ENCODE measurements around the gene TEAD1. TPM values are rescaled to one million over a fixed set of nuclear protein-coding genes. Genes with fewer than 3 reads are reported as not detected.

The TEAD1 gene
- total RNA-seq, 2 experiments from 2014 or later: 0.25 to 0.83 TPM

DNA sequence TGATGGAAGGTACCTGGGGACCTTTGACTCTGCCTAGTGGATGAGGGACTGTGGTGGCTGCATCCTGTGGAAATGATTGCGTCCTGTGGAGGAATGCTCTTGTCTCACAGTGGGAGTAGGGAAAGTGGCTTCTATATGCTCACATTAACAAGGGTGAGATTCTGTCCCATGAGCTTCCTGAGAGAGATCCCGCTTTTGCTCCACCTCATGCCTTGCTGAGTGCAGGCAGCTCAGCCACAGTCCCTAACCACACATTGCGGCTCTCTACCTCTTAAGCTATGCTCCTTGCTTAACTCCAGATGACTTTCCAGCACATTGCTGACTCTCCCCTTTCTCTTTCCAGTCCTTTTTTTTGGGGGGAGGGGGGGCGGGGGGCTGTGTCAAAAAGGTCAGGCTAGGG, 45.0 kb downstream of the TEAD1 start:
- no peak for ATAC-seq
- TF ChIP-seq, protein P1, sequence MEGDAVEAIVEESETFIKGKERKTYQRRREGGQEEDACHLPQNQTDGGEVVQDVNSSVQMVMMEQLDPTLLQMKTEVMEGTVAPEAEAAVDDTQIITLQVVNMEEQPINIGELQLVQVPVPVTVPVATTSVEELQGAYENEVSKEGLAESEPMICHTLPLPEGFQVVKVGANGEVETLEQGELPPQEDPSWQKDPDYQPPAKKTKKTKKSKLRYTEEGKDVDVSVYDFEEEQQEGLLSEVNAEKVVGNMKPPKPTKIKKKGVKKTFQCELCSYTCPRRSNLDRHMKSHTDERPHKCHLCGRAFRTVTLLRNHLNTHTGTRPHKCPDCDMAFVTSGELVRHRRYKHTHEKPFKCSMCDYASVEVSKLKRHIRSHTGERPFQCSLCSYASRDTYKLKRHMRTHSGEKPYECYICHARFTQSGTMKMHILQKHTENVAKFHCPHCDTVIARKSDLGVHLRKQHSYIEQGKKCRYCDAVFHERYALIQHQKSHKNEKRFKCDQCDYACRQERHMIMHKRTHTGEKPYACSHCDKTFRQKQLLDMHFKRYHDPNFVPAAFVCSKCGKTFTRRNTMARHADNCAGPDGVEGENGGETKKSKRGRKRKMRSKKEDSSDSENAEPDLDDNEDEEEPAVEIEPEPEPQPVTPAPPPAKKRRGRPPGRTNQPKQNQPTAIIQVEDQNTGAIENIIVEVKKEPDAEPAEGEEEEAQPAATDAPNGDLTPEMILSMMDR (IDR thresholded peaks at IDR 0.05): no peak
- ChIA-PET CTCF (no interaction called here), POLR2A (no interaction called here)
- Mint-ChIP-seq H3K36me3 (ENCODE audit: low read depth) (peaks cover 2% of the 10 kb centered on the region), H3K27me3 (peaks cover 69% of the 10 kb centered on the region), H3K9me3 (no peaks in the 10 kb centered on the region), H3K27ac (no peak overlapping the region), H3K4me1 (ENCODE audit: low read depth) (peaks cover 12% of the 10 kb centered on the region), H3K4me3 (no peak overlapping the region)
- DNase-seq: no peak
- intact Hi-C loops (cut with micrococcal nuclease): no loop called here

DNA sequence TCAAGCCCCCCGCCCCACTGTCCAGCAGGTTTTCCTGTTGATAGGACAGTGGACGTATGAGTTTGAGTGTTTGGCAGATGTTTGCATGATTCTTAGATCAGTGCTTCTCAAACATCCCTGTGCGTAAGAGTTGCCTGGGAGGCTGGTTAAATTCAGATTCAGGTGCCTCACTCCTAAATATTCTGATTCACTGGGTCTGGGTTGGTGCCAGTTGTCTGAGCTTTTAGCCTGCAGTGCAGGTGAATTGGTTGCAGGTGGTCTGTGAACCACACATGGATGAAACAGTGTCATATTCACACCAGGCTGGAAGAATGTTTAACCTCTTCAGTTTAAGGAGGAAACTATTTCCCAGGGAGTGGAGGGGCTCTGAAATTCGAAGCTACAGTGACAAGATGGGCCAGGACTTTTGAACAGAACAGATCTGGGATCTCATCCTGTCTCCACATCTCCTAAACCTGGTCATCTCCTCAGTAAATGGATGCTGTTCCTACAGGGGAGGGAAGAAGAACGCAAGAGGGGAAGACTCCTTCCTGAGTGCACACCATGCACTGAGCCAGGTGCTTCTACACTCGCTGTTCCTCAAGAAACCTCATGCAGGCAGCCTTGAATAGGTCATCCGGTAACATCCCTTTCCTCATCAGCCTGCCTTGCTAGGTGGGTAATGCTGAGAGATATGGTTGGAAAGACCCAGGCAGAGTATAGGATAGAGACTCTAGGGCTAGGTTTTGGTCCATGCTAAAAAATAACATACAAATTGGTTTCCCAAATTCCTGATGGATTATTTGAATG, 47.8 kb downstream of the TEAD1 start:
- no peaks in the 10 kb centered on the region for H3K9me3 Mint-ChIP-seq
- DNase-seq (no peak), ATAC-seq (no peak)
- peaks cover 2% of the 10 kb centered on the region for H3K36me3 Mint-ChIP-seq (ENCODE audit: low read depth)
- intact Hi-C loops (cut with micrococcal nuclease): no loop called here
- TF ChIP-seq, protein P1 (IDR thresholded peaks at IDR 0.05): no peak
- POLR2A ChIA-PET: no interaction called here
- peaks cover 12% of the 10 kb centered on the region for H3K4me1 Mint-ChIP-seq (ENCODE audit: low read depth)
- CTCF ChIA-PET: interaction anchor here (0.7 kb wide), 1 partner anchor 91 kb away, joined by 3 read pairs; no protein-coding TSS in a partner anchor
- H3K27me3 Mint-ChIP-seq: peaks cover 59% of the 10 kb centered on the region
- H3K27ac Mint-ChIP-seq: no peak overlapping the region
- no peak overlapping the region for H3K4me3 Mint-ChIP-seq

- H3K27me3 Mint-ChIP-seq: peaks cover 58% of the 10 kb centered on the region
- no peak overlapping the region for H3K4me3 Mint-ChIP-seq
- H3K9me3 Mint-ChIP-seq: no peaks in the 10 kb centered on the region
- ChIA-PET CTCF (no interaction called here), POLR2A (no interaction called here)
- intact Hi-C loops (cut with micrococcal nuclease): no loop called here
- H3K4me1 Mint-ChIP-seq (ENCODE audit: low read depth): no peaks in the 10 kb centered on the region
- H3K27ac Mint-ChIP-seq: no peak overlapping the region
- TF ChIP-seq, protein P1 (IDR thresholded peaks at IDR 0.05): no peak
- no peak for ATAC-seq
- no peaks in the 10 kb centered on the region for H3K36me3 Mint-ChIP-seq (ENCODE audit: low read depth)
- DNase-seq: no peak
These were observed 49.4 kb downstream of the TEAD1 start for GRCh38 chr11:12723421-12724300.

GRCh38 chr11:12724301-12725054, 50.3 kb downstream of the TEAD1 start:
- Mint-ChIP-seq H3K4me3 (no peak overlapping the region), H3K4me1 (ENCODE audit: low read depth) (no peaks in the 10 kb centered on the region), H3K36me3 (ENCODE audit: low read depth) (no peaks in the 10 kb centered on the region), H3K27ac (no peak overlapping the region), H3K9me3 (no peaks in the 10 kb centered on the region), H3K27me3 (peaks cover 56% of the 10 kb centered on the region)
- ATAC-seq (no peak), DNase-seq (no peak)
- ChIA-PET POLR2A (no interaction called here), CTCF (no interaction called here)
- TF ChIP-seq, protein P1 (IDR thresholded peaks at IDR 0.05): no peak
- intact Hi-C loops (cut with micrococcal nuclease): no loop called here
